Small intestine (tissue), 7 donors: ENCODE measurements around the gene RNLS. TPM values are rescaled to one million over a fixed set of nuclear protein-coding genes. Genes with fewer than 3 reads are reported as not detected.
"Not testable (repeated sequence)": the region's sequence is repeated elsewhere in the genome, so short reads cannot be mapped to it uniquely, and the experiment has no call there.

ENCODE experiments used
- DNase-seq, 2 donors: peaks; one replicate each; pipeline versions ENCODE4 v3.0.0 to v3.0.0-alpha.2; 2013
- FAIRE-seq: peaks from 2 replicates; lab custom pipeline; 2012; peaks lifted over from hg19 to GRCh38; lab: Jason Lieb, UNC
- H3K27ac ChIP-seq, 3 donors: one replicate each; pipeline ENCODE4 v1.5.1; 2013; ENCODE audit warnings: low read length in 2 of 3, mild to moderate bottlenecking in 2 of 3, control low read depth in 1 of 3, inconsistent platforms in 1 of 3, low read depth in 1 of 3, moderate library complexity in 1 of 3
- H3K27me3 ChIP-seq, 3 donors: one replicate each; pipeline ENCODE4 v1.6.1; 2013; ENCODE audit warnings: low read length in 3 of 3, inconsistent platforms in 1 of 3; ENCODE audit not compliant: control insufficient read depth in 3 of 3, insufficient read depth in 3 of 3
- H3K36me3 ChIP-seq, 3 donors: one replicate each; pipeline ENCODE4 v1.6.1; 2013; ENCODE audit warnings: low read length in 3 of 3, inconsistent platforms in 1 of 3, low read depth in 1 of 3, mild to moderate bottlenecking in 1 of 3, moderate library complexity in 1 of 3; ENCODE audit not compliant: control insufficient read depth in 3 of 3, insufficient read depth in 2 of 3
- H3K4me1 ChIP-seq, 3 donors: one replicate each; pipeline ENCODE4 v1.6.1; 2013; ENCODE audit warnings: low read length in 2 of 3, inconsistent platforms in 1 of 3, low read depth in 1 of 3, mild to moderate bottlenecking in 1 of 3, moderate library complexity in 1 of 3; ENCODE audit not compliant: control insufficient read depth in 3 of 3, insufficient read depth in 2 of 3
- H3K4me3 ChIP-seq, 3 donors: one replicate each; pipeline ENCODE4 v1.5.1; 2013; ENCODE audit warnings: low read length in 3 of 3, control low read depth in 1 of 3, inconsistent platforms in 1 of 3, low read depth in 1 of 3, mild to moderate bottlenecking in 1 of 3, moderate library complexity in 1 of 3
- H3K9me3 ChIP-seq, 2 donors: one replicate each; pipeline ENCODE4 v1.6.1; 2013; ENCODE audit warnings: low read depth in 1 of 2, low read length in 1 of 2; ENCODE audit not compliant: control insufficient read depth in 2 of 2, insufficient read depth in 1 of 2
- WGBS, 3 donors: extraction: QIAGEN DNeasy Blood & Tissue Kit; methylation state at CpG; one replicate each; pipeline ENCODE4 v1.1.7; 2013; 5-methylcytosine and 5-hydroxymethylcytosine counted together
- polyA plus RNA-seq, 4 donors: library from polyadenylated mRNA; stranded (reverse) in 3 of 4; unstranded in 1 of 4; fragments of 200-250 nt in 3 of 4; fragments of 120-200 nt in 1 of 4; gene quantifications; one replicate each; pipeline versions ENCODE4 v1.2.1 to v1.2.3, GENCODE V29; 2013
- donor health status: healthy with polysubstance abuse.
- donor health status: control.
- donor health status: control.
- donor health status: Bipolar disorder and iron deficiency.
- donor health status: healthy.

RNLS gene
- polyA plus RNA-seq, 4 donors, result 8.6 to 24.0 (median 12.8) TPM

GRCh38 chr10:88314362-88314761 lies 268.8 kb downstream of the RNLS start:
- Histone ChIP-seq H3K4me3 (no peak overlapping the region), H3K9me3 (peaks cover 0 to 9% of the 10 kb centered on the region in 2 donors), H3K4me1 (no peaks in the 10 kb centered on the region), H3K27me3 (no peaks in the 10 kb centered on the region), H3K36me3 (no peaks in the 10 kb centered on the region), H3K27ac (no peak overlapping the region)
- no peak for FAIRE-seq
- no peak for DNase-seq
- 76 to 87% (median 84%) methylated on average over 2 of the region's 2 CpGs for WGBS, 3 donors

- H3K36me3 ChIP-seq, result no peaks in the 10 kb centered on the region
- no peaks in the 10 kb centered on the region for H3K27me3 ChIP-seq
- H3K27ac ChIP-seq, result no peak overlapping the region
- no peak overlapping the region for H3K4me3 ChIP-seq
- peaks cover 0 to 6% of the 10 kb centered on the region in 2 donors for H3K9me3 ChIP-seq
- FAIRE-seq (no peak), DNase-seq (no peak)
- H3K4me1 ChIP-seq, result no peaks in the 10 kb centered on the region
- 77 to 89% (median 78%) methylated on average over 1 of the region's 1 CpG for WGBS, 3 donors
Observed at GRCh38 chr10:88313878-88314277, 269.2 kb downstream of the RNLS start.

GRCh38 chr10:88312855-88313254 lies 270.3 kb downstream of the RNLS start:
- Histone ChIP-seq H3K4me3 (no peak overlapping the region), H3K27ac (no peak overlapping the region), H3K36me3 (no peaks in the 10 kb centered on the region), H3K9me3 (no peaks in the 10 kb centered on the region), H3K27me3 (no peaks in the 10 kb centered on the region), H3K4me1 (no peaks in the 10 kb centered on the region)
- WGBS, 3 donors, result 87 to 94% (median 93%) methylated on average over 2 of the region's 2 CpGs
- no peak for FAIRE-seq
- DNase-seq, result no peak

GRCh38 chr10:88311264-88311663 lies 271.9 kb downstream of the RNLS start:
- no peaks in the 10 kb centered on the region for H3K27me3 ChIP-seq
- no peaks in the 10 kb centered on the region for H3K36me3 ChIP-seq
- no peaks in the 10 kb centered on the region for H3K4me1 ChIP-seq
- no peak for DNase-seq
- no peak overlapping the region for H3K4me3 ChIP-seq
- H3K9me3 ChIP-seq, result no peaks in the 10 kb centered on the region
- no peak overlapping the region for H3K27ac ChIP-seq
- WGBS, 3 donors, result 64 to 80% (median 78%) methylated on average over 1 of the region's 1 CpG
- no peak for FAIRE-seq

- no peaks in the 10 kb centered on the region for H3K9me3 ChIP-seq
- H3K36me3 ChIP-seq, result no peaks in the 10 kb centered on the region
- H3K27ac ChIP-seq, result no peak overlapping the region
- no peaks in the 10 kb centered on the region for H3K4me1 ChIP-seq
- DNase-seq (no peak), FAIRE-seq (no peak)
- no peaks in the 10 kb centered on the region for H3K27me3 ChIP-seq
- no peak overlapping the region for H3K4me3 ChIP-seq
- 91 to 98% (median 95%) methylated on average over 3 of the region's 3 CpGs for WGBS, 3 donors
Observed at GRCh38 chr10:88309365-88309764, 273.8 kb downstream of the RNLS start.

GRCh38 chr10:88308361-88308760 lies 274.8 kb downstream of the RNLS start:
- not testable (repeated sequence) for DNase-seq, H3K27ac ChIP-seq, H3K36me3 ChIP-seq, H3K9me3 ChIP-seq, H3K4me3 ChIP-seq, FAIRE-seq, H3K27me3 ChIP-seq, H3K4me1 ChIP-seq
- WGBS, 3 donors, result 91 to 95% (median 93%) methylated on average over 2 of the region's 2 CpGs

GRCh38 chr10:88299787-88300186 lies 283.3 kb downstream of the RNLS start:
- no peak for FAIRE-seq
- no peaks in the 10 kb centered on the region for H3K4me1 ChIP-seq
- no peak overlapping the region for H3K4me3 ChIP-seq

GRCh38 chr10:88297103-88297502 lies 286.0 kb downstream of the RNLS start:
- no peak overlapping the region for H3K4me3 ChIP-seq
- no peak for DNase-seq
- H3K27me3 ChIP-seq, result no peaks in the 10 kb centered on the region
- no peaks in the 10 kb centered on the region for H3K9me3 ChIP-seq
- FAIRE-seq, result no peak
- no peaks in the 10 kb centered on the region for H3K4me1 ChIP-seq
- H3K27ac ChIP-seq, result no peak overlapping the region
- no peaks in the 10 kb centered on the region for H3K36me3 ChIP-seq
- WGBS, 3 donors, result 90 to 96% (median 93%) methylated on average over 3 of the region's 3 CpGs

More at GRCh38 chr10:88299787-88300186, 283.3 kb downstream of the RNLS start:
- Histone ChIP-seq H3K27ac (no peak overlapping the region), H3K9me3 (no peaks in the 10 kb centered on the region), H3K36me3 (no peaks in the 10 kb centered on the region), H3K27me3 (no peaks in the 10 kb centered on the region)
- DNase-seq, result no peak

GRCh38 chr10:88293651-88294230 lies 289.4 kb downstream of the RNLS start:
- no peaks in the 10 kb centered on the region for H3K4me1 ChIP-seq
- no peaks in the 10 kb centered on the region for H3K36me3 ChIP-seq
- H3K27ac ChIP-seq, result no peak overlapping the region
- DNase-seq (no peak), FAIRE-seq (no peak)
- 91 to 95% (median 92%) methylated on average over 3 of the region's 3 CpGs for WGBS, 3 donors
- no peaks in the 10 kb centered on the region for H3K27me3 ChIP-seq
- H3K9me3 ChIP-seq, result no peaks in the 10 kb centered on the region
- H3K4me3 ChIP-seq, result no peak overlapping the region
